HG03460 (cell line): ENCODE results near the gene CDK6.
"Not testable (repeated sequence)": the region's sequence is repeated elsewhere in the genome, so short reads cannot be mapped to it uniquely, and the experiment has no call there.

Experiments
- ATAC-seq: cut with Tn5 transposase; IDR thresholded peaks from one replicate; pipeline ENCODE4 v1.9.1; 2021; ENCODE audit not compliant: unreplicated experiment

CDK6 gene

DNA sequence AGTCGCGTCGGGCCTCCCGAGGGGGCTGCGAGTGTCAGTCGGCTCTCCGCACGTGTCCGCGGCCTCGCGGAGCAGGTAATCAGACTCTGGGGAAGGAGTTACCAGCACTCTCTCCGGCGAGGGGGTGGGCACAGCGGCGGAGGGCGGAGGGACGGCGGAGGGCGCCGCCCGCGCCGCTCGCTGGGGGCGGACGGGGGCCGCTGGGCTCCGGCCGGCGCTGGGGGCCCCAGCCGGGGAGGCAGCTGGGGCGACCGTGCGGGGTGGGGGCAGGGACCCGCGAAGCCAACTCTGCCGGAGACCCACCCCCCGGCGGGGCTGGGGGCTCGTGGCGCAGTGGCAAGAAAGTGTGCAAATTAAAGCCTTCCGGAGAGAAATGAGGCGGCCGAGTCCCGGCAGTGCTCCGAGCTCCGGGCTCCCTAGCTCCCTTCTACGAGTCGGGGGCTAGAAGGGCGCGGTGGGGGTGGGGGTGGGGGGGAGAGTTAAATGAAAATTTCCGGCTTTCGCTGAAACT, at the start of gene CDK6:
Gene CDK6 (minus strand): TSS at position 85 of the 511 bp plus-strand sequence. CDS start 3,250 bp downstream, outside the sequence.
- peak; percentile 30 for ATAC-seq

DNA sequence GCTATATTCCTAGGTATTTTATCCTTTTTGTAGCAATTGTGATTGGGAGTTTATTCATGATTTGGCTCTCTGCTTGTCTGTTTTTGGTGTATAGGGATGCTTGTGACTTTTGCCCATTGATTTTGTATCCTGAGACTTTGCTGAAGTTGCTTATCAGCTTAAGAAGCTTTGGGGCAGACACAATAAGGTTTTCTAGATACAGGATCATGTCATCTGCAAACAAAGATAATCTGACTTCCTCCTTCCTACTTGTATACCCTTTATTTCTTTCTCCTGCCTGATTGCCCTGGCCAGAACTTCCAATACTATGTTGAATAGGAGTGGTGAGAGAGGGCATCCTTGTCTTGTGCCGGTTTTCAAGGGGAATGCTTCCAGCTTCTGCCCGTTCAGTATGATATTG, 49.7 kb upstream of the CDK6 start:
- not testable (repeated sequence) for ATAC-seq

- ATAC-seq, result no peak
Measured at GRCh38 chr7:92884218-92884617, 47.8 kb upstream of the CDK6 start.

DNA sequence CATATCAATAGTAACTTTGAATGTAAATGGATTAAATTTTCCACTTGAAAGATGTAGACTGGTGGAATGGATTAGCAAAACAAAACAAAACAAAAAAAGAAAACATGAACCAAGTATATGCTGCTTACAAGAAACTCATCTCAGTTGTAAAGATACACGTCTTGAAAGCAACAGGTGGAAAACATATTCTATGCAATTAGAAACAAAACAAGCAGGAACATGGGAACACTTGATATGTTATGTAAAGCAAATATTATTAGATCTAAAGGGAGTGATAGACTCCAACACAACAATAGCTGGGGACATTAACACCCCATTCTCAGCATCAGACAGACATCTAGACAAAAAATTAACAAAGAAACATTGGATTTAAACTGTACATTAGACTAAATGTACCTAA, 46.4 kb upstream of the CDK6 start:
- ATAC-seq, result no peak

DNA sequence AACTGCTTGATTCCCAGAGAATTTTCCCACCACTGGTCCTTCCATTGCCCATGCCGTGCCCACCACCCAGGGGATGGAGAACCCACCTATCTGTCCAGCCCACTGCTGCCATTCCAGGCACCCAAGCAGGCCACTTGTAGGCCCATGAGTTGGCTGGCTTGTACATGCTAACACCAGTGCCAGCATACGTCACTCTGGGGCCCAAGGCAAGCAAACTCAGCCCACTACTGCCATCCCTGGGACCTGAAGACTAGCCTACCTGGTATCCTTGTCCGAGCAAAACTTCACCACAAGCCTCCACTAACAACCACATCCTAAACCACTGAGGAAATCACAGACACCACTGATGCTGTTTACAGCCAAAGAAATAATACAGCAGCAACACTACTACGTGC, 44.7 kb upstream of the CDK6 start:
- ATAC-seq, result no peak

GRCh38 chr7:92880212-92881090, 44.1 kb upstream of the CDK6 start:
- ATAC-seq, result no peak

DNA sequence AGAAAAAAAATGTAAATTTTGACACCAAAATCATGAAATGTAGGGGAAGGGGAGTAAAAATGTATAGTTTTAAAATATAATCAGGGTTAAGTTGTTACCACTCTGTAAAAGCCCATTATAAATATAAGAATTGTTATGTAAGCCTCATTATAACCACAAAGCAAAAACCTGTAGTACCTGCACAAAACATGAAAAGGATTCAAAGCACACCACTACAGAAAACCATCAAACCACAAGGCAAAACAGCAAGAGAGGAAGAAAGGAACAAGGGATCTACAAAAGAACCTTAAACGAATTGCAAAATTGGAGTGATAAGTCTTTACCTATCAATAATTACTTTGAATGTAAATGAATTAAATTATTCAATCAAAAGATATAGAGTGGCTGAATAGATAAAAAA, 41.0 kb upstream of the CDK6 start:
- ATAC-seq, result no peak

- ATAC-seq, result no peak
Measured at GRCh38 chr7:92876836-92877235, 40.5 kb upstream of the CDK6 start.

DNA sequence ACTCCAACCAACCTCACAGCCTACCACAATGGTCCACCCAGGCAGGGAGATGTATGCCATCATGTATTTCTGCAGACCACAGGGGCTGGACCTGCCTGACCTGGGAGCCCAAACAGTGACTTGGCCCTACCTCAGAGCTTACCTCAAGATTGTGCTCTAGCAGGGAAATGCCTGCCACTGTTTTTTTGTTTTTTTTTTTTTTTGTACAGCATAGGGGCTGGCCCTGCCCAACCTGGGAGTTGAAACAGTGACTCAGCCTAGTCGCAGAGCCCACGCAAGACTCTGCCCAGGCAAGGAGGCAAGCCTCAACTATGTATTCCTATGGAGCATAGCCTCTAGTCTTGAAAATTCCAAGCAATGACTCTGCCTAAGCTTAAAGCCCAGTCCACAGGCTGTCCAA, 39.3 kb upstream of the CDK6 start:
- ATAC-seq, result no peak

- no peak for ATAC-seq
Measured at GRCh38 chr7:92875173-92875572, 38.8 kb upstream of the CDK6 start.

- ATAC-seq, result no peak
Measured at GRCh38 chr7:92874567-92874966, 38.2 kb upstream of the CDK6 start.

DNA sequence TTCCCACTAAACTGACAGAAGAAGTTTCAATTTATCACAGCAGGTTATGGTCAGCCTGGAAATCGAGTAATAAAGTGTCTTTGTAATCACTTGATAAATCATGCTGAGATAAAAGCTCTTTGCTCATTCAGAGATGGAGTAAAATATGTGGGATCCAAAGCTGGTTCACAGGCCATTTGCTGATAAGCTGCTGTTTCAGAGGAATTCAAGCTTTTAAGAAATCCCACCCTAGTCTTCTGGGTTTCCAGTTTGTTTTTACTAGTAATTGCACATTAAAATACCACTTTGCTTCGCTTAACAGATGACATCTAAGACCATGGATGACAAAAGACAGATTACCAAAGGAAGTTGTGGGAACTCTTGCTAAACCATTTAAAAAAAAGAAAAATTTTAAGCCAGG, 37.4 kb upstream of the CDK6 start:
- no peak for ATAC-seq

DNA sequence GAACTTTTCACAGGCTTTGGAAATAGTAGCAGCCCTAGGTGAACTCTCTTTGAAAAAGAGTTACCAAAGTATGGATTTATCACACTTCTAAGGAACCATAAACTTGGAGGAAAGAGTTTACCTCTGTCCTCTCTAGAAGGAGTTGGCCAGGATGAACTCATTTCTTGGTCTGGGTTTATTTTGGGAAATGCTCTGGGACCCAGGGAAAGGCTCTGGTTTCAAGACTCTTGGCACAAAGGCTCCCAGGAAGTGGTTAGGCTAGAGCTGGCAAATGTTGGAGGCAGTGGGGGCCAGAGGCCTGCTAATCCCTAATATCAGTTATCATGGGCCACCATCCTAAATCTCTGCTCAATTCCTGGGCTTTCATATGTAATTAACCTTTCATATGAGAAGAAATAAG, 36.3 kb upstream of the CDK6 start:
- no peak for ATAC-seq

DNA sequence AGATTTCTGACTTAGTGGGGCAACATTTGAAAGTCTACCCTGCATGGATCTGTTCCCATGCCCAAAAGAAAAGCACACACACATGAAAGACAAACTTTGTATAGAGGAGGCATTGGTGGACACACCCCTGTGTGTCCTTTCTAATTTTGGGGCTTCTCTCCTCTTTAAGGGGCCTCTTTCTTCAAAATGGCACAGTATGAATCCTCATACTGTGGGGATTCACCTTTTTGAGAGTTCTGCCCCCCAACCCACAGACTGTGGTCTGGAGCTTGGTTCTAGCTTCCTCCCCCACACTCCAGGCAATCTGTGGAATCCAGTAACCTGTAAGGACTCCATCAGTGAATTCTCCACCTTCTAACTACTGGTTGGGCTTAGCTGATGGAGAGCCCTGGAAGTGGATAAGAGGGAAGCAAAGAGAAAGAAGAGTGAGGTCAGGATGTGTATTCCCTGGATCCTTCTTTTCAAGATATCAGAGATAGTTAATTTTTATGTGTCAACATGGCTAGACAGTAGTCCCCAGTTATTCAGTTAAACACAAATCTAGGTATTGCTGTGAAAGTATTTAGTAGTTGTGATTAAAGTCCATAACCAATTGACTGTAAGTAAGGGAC, 32.4 kb upstream of the CDK6 start:
- no peak for ATAC-seq

- not testable (repeated sequence) for ATAC-seq
Measured at GRCh38 chr7:92864169-92864568, 27.8 kb upstream of the CDK6 start.

- no peak for ATAC-seq
Measured at GRCh38 chr7:92856436-92856835, 20.1 kb upstream of the CDK6 start.

- ATAC-seq, result peak; percentile 61
Measured at GRCh38 chr7:92854501-92855238, 18.3 kb upstream of the CDK6 start.

- no peak for ATAC-seq
Measured at GRCh38 chr7:92851732-92852131, 15.4 kb upstream of the CDK6 start.

GRCh38 chr7:92850516-92850915, 14.1 kb upstream of the CDK6 start:
- ATAC-seq, result no peak

DNA sequence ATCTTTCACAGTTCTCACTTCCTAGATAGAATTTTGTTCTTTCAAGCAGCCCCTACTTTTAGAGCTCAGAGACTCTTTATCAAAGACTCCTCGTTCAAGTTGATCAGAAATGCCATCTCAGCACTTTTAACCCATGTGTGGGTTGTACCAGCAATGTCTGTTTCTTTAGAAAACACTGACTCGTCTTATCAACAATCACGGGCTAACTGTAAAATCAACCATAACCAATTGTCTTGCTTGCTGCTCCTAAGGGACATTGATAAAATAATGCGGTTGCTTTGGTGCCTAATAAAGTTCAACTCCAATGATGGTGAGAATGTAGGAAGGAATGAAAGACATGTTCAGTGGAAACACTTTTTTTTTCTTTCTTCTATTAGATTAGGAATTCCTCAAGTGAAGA, 12.9 kb upstream of the CDK6 start:
- ATAC-seq, result no peak

DNA sequence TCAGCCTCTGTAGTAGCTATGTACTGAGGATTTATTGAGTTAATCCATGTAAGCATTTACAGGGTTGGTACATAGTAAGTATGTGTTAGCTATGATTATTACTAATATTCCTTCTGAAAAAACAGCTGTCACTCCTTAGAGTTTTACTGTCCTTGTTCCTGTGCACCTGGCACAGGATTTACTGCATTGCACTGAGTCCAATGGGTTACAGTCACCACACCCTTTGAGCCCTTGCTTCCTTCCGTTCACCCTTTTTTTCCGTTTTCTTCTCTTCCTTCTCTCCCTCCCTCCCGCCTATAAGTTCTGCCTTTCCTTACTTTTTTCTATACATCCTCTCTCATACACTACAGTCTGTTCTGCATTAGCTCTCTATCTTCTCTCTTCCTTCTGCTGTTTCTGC, 12.5 kb upstream of the CDK6 start:
- no peak for ATAC-seq

- ATAC-seq, result no peak
Measured at GRCh38 chr7:92848441-92848840, 12.1 kb upstream of the CDK6 start.
